Muscle of leg (tissue), 11 donors: Measurements from ENCODE around the gene C9orf43. TPM values are rescaled to one million over a fixed set of nuclear protein-coding genes. Genes with fewer than 3 reads are reported as not detected.
"Not testable (repeated sequence)": the region's sequence is repeated elsewhere in the genome, so short reads cannot be mapped to it uniquely, and the experiment has no call there.

Experiments
- DNase-seq: peaks from one replicate; pipeline ENCODE4 v3.0.0; 2013
- H3K27ac ChIP-seq: one replicate; pipeline ENCODE4 v1.5.1; 2013; ENCODE audit warnings: mild to moderate bottlenecking, low read length, control low read depth
- H3K27me3 ChIP-seq: one replicate; pipeline ENCODE4 v1.6.1; 2013; ENCODE audit warnings: low read length; ENCODE audit not compliant: control insufficient read depth, insufficient read depth
- H3K36me3 ChIP-seq: one replicate; pipeline ENCODE4 v1.6.1; 2013; ENCODE audit warnings: low read length; ENCODE audit not compliant: control insufficient read depth, insufficient read depth
- H3K4me1 ChIP-seq: one replicate; pipeline ENCODE4 v1.6.1; 2013; ENCODE audit warnings: low read length; ENCODE audit not compliant: control insufficient read depth, insufficient read depth
- H3K4me3 ChIP-seq: one replicate; pipeline ENCODE4 v1.5.1; 2013; ENCODE audit warnings: low read length, control low read depth
- H3K9me3 ChIP-seq: replicated peaks from 2 replicates; pipeline ENCODE4 v1.6.1; 2013; ENCODE audit warnings: low read depth, low read length; ENCODE audit not compliant: control insufficient read depth
- WGBS: methylation state at CpG from one replicate; pipeline ENCODE4 v1.1.5; 2013; ENCODE audit warnings: missing lambda C conversion rate; ENCODE audit not compliant: insufficient coverage; 5-methylcytosine and 5-hydroxymethylcytosine counted together
- polyA plus RNA-seq, 8 donors: library from polyadenylated mRNA; unstranded; fragments of 120-200 nt; gene quantifications; one replicate each; pipeline versions ENCODE4 v1.2.1 to v1.2.3, GENCODE V29; 2013; ENCODE audit warnings: inconsistent platforms in 1 of 8, low replicate concordance in 1 of 8; ENCODE audit not compliant: insufficient read length in 8 of 8, insufficient read depth in 1 of 8
- total RNA-seq: library from RNA; stranded (reverse); fragments of 120-200 nt; gene quantifications from one replicate; pipeline ENCODE4 v1.2.4, GENCODE V29; 2013

Gene C9orf43
- total and polyA plus RNA-seq, 9 donors: 0.19 to 0.46 (median 0.25) TPM

DNA sequence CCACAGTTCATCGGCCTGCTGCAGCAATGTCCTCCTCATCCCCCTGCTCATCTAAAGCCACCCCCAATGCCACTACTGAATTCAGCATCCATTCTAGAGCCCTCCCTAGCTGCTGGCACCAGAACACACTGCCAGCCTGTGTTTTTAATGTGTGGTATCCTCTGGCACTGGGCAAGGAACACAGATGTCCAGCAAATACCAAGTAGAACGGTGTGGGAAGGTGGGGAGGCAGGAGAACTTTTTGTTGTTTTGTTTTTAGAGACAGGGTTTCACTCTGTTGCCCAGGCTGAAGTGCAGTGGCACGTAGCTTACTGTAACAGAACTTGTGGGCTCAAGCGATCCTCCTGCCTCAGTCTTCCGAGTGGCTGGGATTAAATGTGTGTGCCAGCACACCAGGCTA is 38.5 kb upstream of the C9orf43 start:
- Histone ChIP-seq H3K27me3 (no peaks in the 10 kb centered on the region), H3K36me3 (peaks cover 16% of the 10 kb centered on the region), H3K4me3 (no peak overlapping the region), H3K4me1 (peaks cover 12% of the 10 kb centered on the region), H3K27ac (no peak overlapping the region), H3K9me3 (no peaks in the 10 kb centered on the region)
- WGBS: 70% methylated on average over 1 of the region's 5 CpGs
- no peak for DNase-seq

DNA sequence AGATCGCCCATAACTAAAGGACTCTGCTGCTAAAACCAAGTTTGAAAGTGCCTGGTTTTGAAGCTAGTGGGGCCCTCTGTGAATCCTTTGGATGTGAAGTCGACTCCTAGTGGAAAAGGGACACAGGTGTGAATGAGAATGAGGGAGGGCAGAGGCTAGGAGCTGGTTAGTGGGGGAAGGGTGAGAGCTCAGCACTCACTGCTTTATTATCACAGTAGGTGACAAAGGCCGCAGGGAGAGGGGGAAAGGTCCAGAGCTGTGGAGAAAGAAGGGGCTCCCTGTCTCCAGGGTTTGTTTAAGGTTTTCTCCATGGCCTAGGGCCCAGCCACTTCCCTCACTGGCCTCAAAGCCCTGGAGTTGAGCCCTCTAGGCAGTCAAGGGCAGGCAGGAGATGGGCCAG is 37.3 kb upstream of the C9orf43 start:
- Histone ChIP-seq H3K27me3 (no peaks in the 10 kb centered on the region), H3K36me3 (peaks cover 16% of the 10 kb centered on the region), H3K4me1 (peaks cover 14% of the 10 kb centered on the region), H3K4me3 (no peak overlapping the region), H3K9me3 (no peaks in the 10 kb centered on the region), H3K27ac (no peak overlapping the region)
- 14% methylated on average over 1 of the region's 3 CpGs for WGBS
- no peak for DNase-seq

GRCh38 chr9:113373676-113374392 is 36.7 kb upstream of the C9orf43 start:
- Histone ChIP-seq H3K27ac (no peak overlapping the region), H3K27me3 (no peaks in the 10 kb centered on the region), H3K36me3 (peaks cover 16% of the 10 kb centered on the region), H3K9me3 (no peaks in the 10 kb centered on the region), H3K4me1 (peaks cover 14% of the 10 kb centered on the region), H3K4me3 (no peak overlapping the region)
- WGBS: 80% methylated on average over 18 of the region's 24 CpGs
- DNase-seq: no peak

- Histone ChIP-seq H3K27ac (no peak overlapping the region), H3K4me1 (peaks cover 6% of the 10 kb centered on the region), H3K36me3 (peaks cover 16% of the 10 kb centered on the region), H3K9me3 (no peaks in the 10 kb centered on the region), H3K4me3 (peak overlapping the region; percentile 15), H3K27me3 (no peaks in the 10 kb centered on the region)
- 90% methylated on average over 2 of the region's 6 CpGs for WGBS
- DNase-seq: no peak
Measured at GRCh38 chr9:113375057-113376023, 35.2 kb upstream of the C9orf43 start.

DNA sequence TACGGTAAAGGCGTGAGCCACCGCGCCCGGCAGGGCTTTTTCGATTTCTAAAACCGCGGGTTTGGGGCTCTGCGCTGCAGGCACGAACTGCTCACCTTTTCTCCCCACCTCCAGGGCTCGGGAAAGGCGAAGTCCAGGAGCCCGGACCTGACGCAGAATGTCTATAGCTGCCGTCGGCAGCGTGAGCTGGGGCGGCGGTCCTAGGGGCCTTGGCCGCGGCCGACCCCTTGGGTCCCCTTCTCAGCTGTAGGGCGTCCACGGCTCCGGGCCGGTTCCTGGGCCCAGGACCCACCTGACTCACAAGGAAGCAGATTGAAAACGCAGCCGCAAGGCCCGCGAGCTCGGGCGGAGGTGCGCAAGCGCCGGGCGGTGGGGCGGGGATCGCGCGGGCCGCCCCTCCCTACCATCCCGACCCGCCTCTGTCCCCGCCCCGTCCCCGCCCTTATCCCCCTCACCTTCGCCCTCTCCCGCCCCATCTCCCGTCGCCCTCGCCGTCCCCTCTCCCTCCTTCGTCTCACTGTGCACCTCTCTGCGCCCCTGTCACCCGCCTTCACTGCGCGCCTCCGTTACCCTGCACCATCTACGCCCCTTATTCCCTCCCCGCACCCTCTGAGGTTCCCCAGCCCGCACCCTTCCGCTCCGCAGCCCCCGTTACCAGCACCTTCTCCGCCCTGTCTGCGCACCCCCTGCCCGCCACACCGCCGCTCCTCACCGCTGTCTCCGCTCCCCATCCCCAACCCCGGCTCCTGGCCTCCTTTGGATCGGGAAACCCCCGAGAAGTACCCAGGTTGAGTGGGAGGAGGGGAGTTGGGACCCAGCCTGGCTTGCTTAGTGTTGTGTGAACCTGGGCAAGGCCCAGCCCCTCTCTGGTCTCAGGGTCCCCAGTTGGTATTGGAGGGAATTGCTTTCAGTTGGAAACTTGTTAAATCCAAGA is 33.6 kb upstream of the C9orf43 start, which contains the start of gene HDHD3:
Gene HDHD3, minus strand, starts transcription at position 353 of the 934 bp plus-strand sequence. CDS start 2,632 bp downstream, outside the sequence.
- peak; percentile 84 for DNase-seq
- under 1% methylated on average over 56 of the region's 74 CpGs for WGBS
- Histone ChIP-seq H3K9me3 (no peaks in the 10 kb centered on the region), H3K27me3 (no peaks in the 10 kb centered on the region), H3K36me3 (peaks cover 16% of the 10 kb centered on the region), H3K4me3 (peak within 1 kb of the TSS; percentile 88), H3K4me1 (peaks cover 6% of the 10 kb centered on the region), H3K27ac (no peak within 1 kb of the TSS)

DNA sequence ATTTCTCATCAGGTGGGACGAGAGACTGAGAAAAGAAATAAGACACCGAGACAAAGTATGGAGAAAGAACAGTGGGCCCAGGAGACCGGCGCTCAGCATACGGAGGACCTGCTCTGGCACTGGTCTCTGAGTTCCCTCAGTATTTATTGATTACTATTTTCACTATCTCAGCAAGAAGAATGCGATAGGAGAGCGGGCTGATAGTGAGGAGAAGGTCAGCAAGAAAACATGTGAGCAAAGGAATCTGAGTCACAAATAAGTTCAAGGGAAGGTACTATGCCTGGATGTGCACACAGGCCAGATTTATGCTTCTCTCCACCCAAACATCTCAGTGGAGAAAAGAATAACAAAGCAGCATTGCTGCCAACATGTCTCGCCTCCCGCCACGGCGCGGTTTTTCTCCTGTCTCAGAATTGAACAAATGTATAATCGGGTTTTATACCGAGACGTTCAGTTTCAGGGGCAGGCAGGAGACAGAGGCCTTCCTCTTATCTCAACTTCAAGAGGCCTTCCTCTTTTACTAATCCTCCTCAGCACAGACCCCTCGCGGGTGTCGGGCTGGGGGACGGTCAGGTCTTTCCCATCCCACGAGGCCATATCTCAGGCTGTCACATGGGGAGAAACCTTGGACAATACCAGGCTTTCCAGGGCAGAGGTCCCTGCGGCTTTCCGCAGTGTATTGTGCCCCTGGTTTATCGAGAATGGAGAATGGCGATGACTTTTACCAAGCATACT is 31.3 kb upstream of the C9orf43 start:
- not testable (repeated sequence) for H3K36me3 ChIP-seq, H3K4me1 ChIP-seq, H3K27ac ChIP-seq, H3K9me3 ChIP-seq, H3K27me3 ChIP-seq, DNase-seq, H3K4me3 ChIP-seq
- 45% methylated on average over 12 of the region's 24 CpGs for WGBS

- WGBS: no CpG with 5 or more reads among the region's 2 CpGs
- not testable (repeated sequence) for H3K4me1 ChIP-seq, H3K27ac ChIP-seq, H3K4me3 ChIP-seq, H3K9me3 ChIP-seq, H3K27me3 ChIP-seq, DNase-seq, H3K36me3 ChIP-seq
Measured at GRCh38 chr9:113379829-113380210, 30.7 kb upstream of the C9orf43 start.

GRCh38 chr9:113380869-113381378 is 29.6 kb upstream of the C9orf43 start:
- no CpG with 5 or more reads among the region's 1 CpG for WGBS
- Histone ChIP-seq H3K27ac (no peak overlapping the region), H3K4me3 (no peak overlapping the region), H3K36me3 (peaks cover 4% of the 10 kb centered on the region), H3K27me3 (no peaks in the 10 kb centered on the region), H3K9me3 (no peaks in the 10 kb centered on the region), H3K4me1 (peaks cover 3% of the 10 kb centered on the region)
- no peak for DNase-seq

DNA sequence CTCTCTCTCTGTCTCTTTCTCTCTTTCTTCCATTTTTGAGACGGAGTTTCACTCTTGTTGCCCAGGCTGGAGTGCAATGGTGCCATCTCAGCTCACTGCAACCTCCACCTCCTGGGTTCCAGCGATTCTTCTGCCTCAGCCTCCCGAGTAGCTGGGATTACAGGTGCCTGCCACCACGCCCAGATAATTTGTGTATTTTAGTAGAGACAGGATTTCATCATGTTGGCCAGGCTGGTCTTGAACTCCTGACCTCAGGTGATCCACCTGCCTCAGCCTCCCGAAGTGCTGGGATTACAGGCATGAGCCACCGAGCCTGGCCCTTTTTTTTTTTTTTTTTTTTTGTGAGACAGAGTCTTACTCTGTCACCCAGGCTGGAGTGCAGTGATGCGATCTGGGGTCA is 29.1 kb upstream of the C9orf43 start:
- H3K36me3 ChIP-seq, H3K4me1 ChIP-seq, DNase-seq, H3K27me3 ChIP-seq, H3K9me3 ChIP-seq, H3K27ac ChIP-seq, H3K4me3 ChIP-seq: not testable (repeated sequence)
- 20% methylated on average over 1 of the region's 7 CpGs for WGBS
